ENCODE measurements around the gene ZNF79.
"Not testable (repeated sequence)": the region's sequence is repeated elsewhere in the genome, so short reads cannot be mapped to it uniquely, and the experiment has no call there.

Gene ZNF79

GRCh38 chr9:127458921-127459320 lies 34.7 kb downstream of the ZNF79 start:
- DNase-seq = no peak

- no peak for DNase-seq
These were observed 39.2 kb downstream of the ZNF79 start for GRCh38 chr9:127463382-127463781.

DNA sequence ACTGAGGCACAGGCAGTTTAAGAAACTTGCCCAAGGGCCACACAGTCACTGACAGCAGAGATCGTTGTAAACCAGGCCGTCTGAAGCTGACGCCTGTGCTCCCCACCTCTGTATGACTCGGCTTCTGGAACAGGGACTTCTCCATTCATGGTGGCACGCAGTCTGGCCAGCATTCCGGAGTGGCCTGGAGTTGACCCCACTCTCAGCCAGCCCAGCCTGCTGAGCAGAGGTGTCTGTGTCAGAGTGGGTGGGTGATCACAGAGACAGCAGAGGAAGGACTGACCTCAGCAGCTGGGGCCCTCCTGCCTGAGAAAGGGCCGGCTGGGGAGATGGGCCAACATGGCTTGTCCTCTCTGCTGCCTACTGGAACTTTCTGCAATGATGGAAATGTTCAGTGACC lies 39.7 kb downstream of the ZNF79 start:
- DNase-seq = no peak

GRCh38 chr9:127466407-127466917 lies 42.3 kb downstream of the ZNF79 start:
- DNase-seq = not testable (repeated sequence)

GRCh38 chr9:127467621-127468020 lies 43.4 kb downstream of the ZNF79 start:
- no peak for DNase-seq

DNA sequence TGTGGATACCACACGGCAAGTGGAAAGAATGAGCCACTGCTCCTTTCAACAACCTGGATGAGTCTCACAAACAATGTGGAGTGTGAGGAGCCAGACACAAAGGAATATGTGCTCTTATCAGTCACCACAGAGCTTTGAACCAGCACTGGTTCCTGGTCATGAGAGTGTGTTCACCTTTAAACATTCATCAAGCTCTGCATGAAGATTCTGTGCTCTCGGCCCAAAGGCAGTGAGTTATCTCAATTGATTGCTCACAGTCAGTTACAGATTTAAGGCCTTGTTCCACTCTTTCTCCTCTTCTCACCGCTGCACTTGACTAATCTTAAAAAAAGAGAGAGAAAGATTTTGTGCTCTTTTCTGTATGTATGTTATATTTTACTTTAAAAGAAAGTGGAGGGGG lies 46.5 kb downstream of the ZNF79 start:
- DNase-seq = no peak

- DNase-seq = no peak
These were observed 49.3 kb downstream of the ZNF79 start for GRCh38 chr9:127473501-127473900.

DNA sequence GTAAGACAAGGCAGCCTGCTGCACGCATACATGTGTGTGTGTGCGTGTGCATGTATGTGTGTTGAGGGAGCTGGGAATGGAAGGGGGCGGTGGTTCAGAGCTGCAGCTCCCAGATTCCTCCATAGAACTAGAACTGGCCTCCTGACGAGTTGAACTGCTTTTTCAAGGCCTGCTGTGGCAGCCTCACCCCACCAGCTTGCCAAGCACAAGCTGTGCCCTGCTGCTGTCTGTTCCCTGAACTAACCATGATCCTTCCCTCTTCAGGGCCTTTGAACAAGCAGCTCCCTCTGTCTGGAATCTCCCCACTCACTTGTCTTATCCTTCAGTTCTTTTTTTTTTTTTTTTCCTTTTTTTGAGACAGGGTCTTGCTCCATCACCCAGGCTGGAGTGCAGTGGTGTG lies 49.8 kb downstream of the ZNF79 start:
- no peak for DNase-seq

- DNase-seq = no peak
These were observed 50.4 kb downstream of the ZNF79 start for GRCh38 chr9:127474592-127474991.

DNA sequence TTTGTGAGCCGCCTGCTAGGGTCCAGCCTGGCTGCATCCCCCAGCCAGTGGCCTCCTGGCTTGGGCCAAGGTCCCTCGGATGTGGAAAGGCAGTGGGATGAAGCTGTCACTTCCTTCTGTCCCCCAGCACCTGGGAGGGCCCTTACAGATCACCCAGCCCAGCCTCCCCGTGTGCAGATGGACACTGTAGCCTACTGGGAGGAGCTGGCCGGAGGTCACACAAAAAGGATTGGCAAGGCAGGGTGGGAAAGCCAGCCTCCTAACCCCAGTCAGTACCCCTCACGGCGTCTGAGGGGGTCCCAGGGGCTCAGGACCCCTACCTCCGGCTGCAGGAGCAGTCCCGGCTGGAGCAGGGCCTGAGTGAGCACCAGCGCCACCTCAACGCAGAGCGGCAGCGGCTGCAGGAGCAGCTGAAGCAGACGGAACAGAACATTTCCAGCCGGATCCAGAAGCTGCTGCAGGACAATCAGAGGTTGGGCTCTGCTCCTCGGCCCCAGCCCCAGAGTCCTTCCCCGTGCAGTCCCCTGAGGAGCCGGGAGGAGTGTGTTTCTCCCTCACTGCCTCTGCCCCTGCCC lies 55.4 kb downstream of the ZNF79 start:
- DNase-seq = no peak

- no peak for DNase-seq
These were observed 58.5 kb downstream of the ZNF79 start for GRCh38 chr9:127482662-127483061.

DNA sequence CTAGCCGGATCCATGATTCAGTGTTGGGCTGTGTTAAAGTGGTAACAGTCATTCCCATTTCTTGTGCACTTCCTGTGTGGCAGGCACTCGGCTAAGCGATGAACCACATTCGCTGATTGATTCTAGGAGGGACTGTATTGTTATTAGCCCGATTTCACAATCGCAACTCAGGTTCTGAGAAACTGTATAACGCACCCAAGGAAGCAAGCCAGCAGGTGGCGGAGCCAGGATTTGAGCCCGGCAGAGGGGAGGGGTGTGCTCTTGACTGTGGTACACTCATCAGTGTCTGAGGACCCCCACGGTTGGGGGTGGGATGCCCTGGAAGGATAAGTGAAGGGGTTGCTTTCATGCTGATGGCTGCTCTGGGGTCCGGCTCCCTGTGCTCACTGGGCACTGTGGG lies 61.8 kb downstream of the ZNF79 start:
- DNase-seq = no peak

- DNase-seq = no peak
These were observed 64.8 kb downstream of the ZNF79 start for GRCh38 chr9:127488946-127489345.

DNA sequence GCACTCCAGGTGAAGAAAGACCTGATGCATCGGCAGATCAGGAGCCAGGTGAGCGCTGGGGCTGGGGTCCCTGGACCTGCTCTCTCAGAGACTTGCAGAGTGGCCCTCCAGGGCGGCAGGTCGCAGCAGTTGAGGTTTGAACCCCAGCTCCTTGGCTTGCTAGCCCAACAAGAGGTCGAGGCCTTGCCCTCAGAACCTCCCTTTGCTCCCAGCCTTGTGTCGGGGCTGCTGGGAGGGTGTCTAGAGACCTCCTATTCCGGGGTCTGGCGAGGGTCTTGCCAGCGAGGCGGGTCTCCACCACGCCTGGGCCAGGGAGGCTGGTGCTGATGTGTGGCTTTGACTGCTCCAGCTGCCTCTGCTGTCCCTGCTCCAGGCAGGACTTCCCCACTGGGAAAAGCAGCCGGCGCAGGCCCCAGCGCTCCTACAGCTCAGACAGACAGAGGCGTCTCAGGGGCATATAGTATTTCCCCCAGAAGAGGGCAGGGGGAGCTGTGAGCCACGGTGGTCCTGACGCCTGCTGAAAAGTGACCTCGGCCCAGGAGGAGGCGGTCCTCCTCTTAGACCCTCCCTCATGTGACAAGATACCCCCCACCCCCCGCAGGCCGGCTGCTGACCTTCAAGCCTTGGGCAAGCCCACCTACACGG lies 65.4 kb downstream of the ZNF79 start:
- no peak for DNase-seq

DNA sequence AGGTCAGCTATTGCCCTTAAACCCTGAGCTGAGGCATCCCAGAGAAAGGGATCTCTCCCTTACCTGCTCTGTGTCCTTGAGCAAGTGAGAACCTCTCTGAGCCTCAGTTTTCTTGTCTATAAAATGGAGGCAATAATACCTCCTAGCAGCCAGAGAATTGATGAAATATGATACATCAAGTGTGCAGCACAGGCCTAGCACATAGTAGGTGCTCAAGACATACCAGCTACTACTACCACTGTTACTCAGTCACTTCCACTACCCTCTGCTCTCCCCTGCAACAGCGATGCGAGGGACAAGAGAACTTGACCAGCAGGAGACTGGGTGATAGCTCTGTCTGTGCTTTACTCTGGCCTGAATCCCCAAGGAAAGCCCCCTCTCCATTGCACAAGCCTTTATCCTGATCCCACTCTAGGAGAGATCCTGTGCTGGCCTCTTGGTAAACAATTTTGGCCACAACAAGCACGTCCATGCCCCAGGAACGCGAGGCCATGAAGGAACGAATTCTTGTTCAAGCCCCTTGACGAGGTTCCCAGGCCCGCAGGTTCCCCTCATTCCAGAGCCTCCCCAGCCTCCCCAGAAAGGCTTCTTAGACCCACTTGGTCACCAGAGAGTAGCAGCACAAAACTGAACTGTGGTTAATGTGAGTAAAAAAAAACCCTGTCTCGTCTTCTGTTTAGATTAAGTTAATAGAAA lies 66.5 kb downstream of the ZNF79 start:
- no peak for DNase-seq

DNA sequence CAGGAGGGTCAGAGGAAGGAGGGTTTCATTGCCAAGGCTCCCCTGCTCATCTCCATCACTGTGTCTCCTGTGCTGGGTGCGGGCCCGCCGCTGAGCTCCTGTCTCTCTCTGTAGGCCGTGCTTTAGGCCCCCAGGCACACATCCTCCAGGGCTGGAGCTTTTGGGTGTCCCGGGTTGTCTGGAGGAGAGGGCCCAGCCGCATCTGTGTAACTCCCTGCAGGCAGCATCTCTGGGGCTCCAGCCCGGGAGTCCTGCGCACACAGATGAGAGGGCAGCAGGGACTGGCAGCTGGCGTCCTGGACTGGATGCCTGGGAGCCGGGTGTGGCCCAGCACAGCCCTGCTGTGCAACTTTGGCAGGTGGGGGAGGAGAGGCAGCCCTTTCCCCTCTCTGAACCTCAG lies 67.3 kb downstream of the ZNF79 start:
- no peak for DNase-seq

DNA sequence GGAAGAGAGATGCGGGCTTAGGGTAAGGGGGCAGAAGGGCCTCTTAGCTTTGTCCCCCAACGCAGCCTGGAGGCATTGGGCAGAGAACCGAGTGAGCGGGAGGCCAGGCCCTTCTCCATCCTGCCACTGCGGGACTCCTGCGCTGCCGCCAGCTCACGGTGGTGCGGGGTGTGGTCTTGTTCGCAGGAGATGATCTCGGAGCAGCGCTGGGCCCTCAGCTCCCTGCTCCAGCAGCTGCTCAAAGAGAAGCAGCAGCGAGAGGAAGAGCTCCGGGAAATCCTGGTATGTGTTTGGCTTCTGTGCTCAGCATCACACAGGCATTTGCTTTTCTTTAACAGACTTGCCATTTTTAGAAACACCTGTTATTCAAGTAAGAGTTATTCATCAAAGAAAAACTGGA lies 68.4 kb downstream of the ZNF79 start:
- no peak for DNase-seq

- no peak for DNase-seq
These were observed 69.6 kb downstream of the ZNF79 start for GRCh38 chr9:127493592-127494303.

- no peak for DNase-seq
These were observed 70.1 kb downstream of the ZNF79 start for GRCh38 chr9:127494304-127494702.

All from NK-92 treated with Interleukin-12 subunit alpha and Interleukin-12 subunit beta, amount 100 ng/mL, for 24 hours (cell line).